Measurements from ENCODE around the gene INF2.

DNA sequence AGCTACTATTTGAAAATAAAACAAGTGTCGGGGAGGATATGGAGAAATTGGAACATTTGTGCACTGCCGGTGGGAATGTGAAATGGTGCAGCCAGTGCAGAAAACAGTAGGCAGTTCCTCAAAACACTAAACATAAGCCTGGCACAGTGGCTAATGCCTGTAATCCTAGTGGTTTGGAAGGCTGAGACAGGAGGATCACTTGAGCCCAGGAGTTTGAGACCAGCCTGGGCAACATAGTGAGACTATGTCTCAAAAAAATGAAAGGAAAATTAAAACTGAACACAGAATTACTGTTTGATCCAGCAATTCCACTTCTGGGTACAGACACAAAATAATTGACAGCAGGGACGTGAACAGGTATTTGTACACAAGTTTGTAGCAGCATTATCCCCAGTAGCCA lies 76.1 kb downstream of the INF2 start:
- TF ChIP-seq, protein P1, sequence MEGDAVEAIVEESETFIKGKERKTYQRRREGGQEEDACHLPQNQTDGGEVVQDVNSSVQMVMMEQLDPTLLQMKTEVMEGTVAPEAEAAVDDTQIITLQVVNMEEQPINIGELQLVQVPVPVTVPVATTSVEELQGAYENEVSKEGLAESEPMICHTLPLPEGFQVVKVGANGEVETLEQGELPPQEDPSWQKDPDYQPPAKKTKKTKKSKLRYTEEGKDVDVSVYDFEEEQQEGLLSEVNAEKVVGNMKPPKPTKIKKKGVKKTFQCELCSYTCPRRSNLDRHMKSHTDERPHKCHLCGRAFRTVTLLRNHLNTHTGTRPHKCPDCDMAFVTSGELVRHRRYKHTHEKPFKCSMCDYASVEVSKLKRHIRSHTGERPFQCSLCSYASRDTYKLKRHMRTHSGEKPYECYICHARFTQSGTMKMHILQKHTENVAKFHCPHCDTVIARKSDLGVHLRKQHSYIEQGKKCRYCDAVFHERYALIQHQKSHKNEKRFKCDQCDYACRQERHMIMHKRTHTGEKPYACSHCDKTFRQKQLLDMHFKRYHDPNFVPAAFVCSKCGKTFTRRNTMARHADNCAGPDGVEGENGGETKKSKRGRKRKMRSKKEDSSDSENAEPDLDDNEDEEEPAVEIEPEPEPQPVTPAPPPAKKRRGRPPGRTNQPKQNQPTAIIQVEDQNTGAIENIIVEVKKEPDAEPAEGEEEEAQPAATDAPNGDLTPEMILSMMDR (IDR thresholded peaks at IDR 0.05) = no peak
- no peak for TF ChIP-seq POLR2A (IDR thresholded peaks at IDR 0.05)

All from right lobe of liver (tissue), 4 donors.